ENCODE results near the gene FOXE3. TPM values are rescaled to one million over a fixed set of nuclear protein-coding genes. Genes with fewer than 3 reads are reported as not detected.

FOXE3 gene
- total RNA-seq, 1 experiment from 2014 or later: 0.15 TPM

DNA sequence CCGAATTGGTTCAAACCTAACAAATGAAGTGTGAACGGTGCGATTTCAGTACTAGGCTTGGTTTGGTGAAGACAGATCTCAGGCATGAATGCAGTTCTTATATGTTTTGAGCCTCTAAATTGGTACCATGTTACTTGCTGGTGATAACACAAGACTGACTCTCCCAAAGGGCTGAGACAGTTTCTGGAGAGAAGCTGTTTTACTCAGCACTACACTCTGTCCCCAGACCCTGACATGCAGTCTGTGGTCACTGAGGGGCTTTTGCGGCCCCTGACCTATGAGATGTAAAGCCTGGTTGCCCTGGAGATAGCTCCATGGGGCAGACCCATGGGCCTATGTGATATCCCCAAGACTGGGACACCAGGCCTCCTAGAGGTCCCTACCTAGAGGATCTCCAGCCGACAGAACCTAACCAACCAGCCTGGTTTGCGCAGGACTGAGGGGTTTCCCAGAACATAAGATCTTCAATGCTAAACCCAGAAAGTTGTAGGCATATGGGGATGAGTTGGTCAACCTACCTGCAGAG, 19.4 kb upstream of the FOXE3 start:
- Histone ChIP-seq H3K4ac (ENCODE audit: low read depth, low read length) (no peak overlapping the region), H2BK15ac (ENCODE audit: low read depth, low read length) (no peak overlapping the region), H3K56ac (ENCODE audit: insufficient read length, low read depth, low read length) (no peak overlapping the region), H3K23me2 (ENCODE audit: insufficient read length, low read depth, low read length, poor library complexity, severe bottlenecking) (no peaks in the 10 kb centered on the region), H2AK5ac (ENCODE audit: insufficient read length, low read length) (no peak overlapping the region), H4K20me1 (ENCODE audit: control insufficient read depth, insufficient read depth, insufficient read length) (no peaks in the 10 kb centered on the region), H3K27me3 (ENCODE audit: insufficient read depth, low read length) (no peaks in the 10 kb centered on the region), H3K9me3 (ENCODE audit: control insufficient read depth, low read depth, low read length) (no peaks in the 10 kb centered on the region), H2BK120ac (ENCODE audit: low read depth, low read length, poor library complexity, severe bottlenecking) (no peak overlapping the region), H3K4me2 (ENCODE audit: insufficient read depth, insufficient read length, low read length) (no peak overlapping the region), H3K79me2 (ENCODE audit: insufficient read depth, low read length) (no peaks in the 10 kb centered on the region), H4K5ac (ENCODE audit: insufficient read length, low read depth, low read length) (no peak overlapping the region), H3T11ph (ENCODE audit: low read length) (no peak overlapping the region), H2AFZ (ENCODE audit: low read length) (no peak overlapping the region), H3K14ac (ENCODE audit: insufficient read depth, low read length) (no peak overlapping the region), H3K23ac (ENCODE audit: insufficient read length, low read depth, low read length) (no peak overlapping the region), H3K27ac (ENCODE audit: insufficient read length, low read depth, low read length) (no peak overlapping the region), H4K8ac (replicated peaks; ENCODE audit: insufficient read length, low read depth, low read length) (no peak overlapping the region), H4K91ac (ENCODE audit: insufficient read length, low read depth, low read length) (no peak overlapping the region), H2BK20ac (ENCODE audit: low read depth, low read length, poor library complexity, severe bottlenecking) (no peak overlapping the region), H2BK12ac (ENCODE audit: insufficient read length, low read depth, low read length) (no peak overlapping the region), H3K9ac (ENCODE audit: extremely low read depth, insufficient read length, low read length) (no peak overlapping the region), H3K18ac (ENCODE audit: insufficient read length, low read depth, low read length) (no peak overlapping the region), H3K79me1 (ENCODE audit: insufficient read depth, low read depth, low read length, poor library complexity, severe bottlenecking) (no peaks in the 10 kb centered on the region), H2BK5ac (ENCODE audit: insufficient read length, low read length) (no peak overlapping the region), H3K4me1 (ENCODE audit: insufficient read depth, low read length) (no peaks in the 10 kb centered on the region)
- 0 out of 4 replicates have a peak, but pooled peaks cover 0 to 5% of the 10 kb centered on the region in 2 experiments for H3K4me1 Mint-ChIP-seq
- H3K27me3 Mint-ChIP-seq (ENCODE audit: low read depth): peaks cover 79% of the 10 kb centered on the region
- H3K4me3 Mint-ChIP-seq: no peak overlapping the region
- H3K9me3 Mint-ChIP-seq: no peaks in the 10 kb centered on the region
- H3K36me3 Mint-ChIP-seq (ENCODE audit: insufficient read depth in 1 of 3, low read depth in 3 of 3): no peaks in the 10 kb centered on the region
- TF ChIP-seq, protein P1, sequence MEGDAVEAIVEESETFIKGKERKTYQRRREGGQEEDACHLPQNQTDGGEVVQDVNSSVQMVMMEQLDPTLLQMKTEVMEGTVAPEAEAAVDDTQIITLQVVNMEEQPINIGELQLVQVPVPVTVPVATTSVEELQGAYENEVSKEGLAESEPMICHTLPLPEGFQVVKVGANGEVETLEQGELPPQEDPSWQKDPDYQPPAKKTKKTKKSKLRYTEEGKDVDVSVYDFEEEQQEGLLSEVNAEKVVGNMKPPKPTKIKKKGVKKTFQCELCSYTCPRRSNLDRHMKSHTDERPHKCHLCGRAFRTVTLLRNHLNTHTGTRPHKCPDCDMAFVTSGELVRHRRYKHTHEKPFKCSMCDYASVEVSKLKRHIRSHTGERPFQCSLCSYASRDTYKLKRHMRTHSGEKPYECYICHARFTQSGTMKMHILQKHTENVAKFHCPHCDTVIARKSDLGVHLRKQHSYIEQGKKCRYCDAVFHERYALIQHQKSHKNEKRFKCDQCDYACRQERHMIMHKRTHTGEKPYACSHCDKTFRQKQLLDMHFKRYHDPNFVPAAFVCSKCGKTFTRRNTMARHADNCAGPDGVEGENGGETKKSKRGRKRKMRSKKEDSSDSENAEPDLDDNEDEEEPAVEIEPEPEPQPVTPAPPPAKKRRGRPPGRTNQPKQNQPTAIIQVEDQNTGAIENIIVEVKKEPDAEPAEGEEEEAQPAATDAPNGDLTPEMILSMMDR (conservative IDR thresholded peaks at IDR 0.05): no peak
- H3K27ac Mint-ChIP-seq: no peak overlapping the region
- WGBS (ENCODE audit: extremely low coverage, insufficient read length, low lambda C conversion rate): no CpG with 5 or more reads among the region's 6 CpGs
- no peak for DNase-seq
